Measurements from ENCODE around the gene SYNGR4.

GRCh38 chr19:48424694-48425219 is 60.6 kb downstream of the SYNGR4 start:
- TF ChIP-seq ZNF565 (CRISPR knock-in tag; conservative IDR thresholded peaks at IDR 0.05; ENCODE audit: low read depth) (no peak), SNAI2 (CRISPR knock-in tag; IDR thresholded peaks at IDR 0.05) (no peak), TCF4 (CRISPR knock-in tag; IDR thresholded peaks at IDR 0.05; ENCODE audit: borderline replicate concordance) (no peak), OSR1 (CRISPR knock-in tag; IDR thresholded peaks at IDR 0.05) (no peak), ZNF70 (CRISPR knock-in tag; IDR thresholded peaks at IDR 0.05) (no peak), ZC3H10 (CRISPR knock-in tag; IDR thresholded peaks at IDR 0.05) (no peak), PATZ1 (CRISPR knock-in tag; IDR thresholded peaks at IDR 0.05; ENCODE audit: borderline replicate concordance) (0 out of 2 replicates have a peak, but pooled peaks have one; percentile 56), ARNTL (CRISPR knock-in tag; IDR thresholded peaks at IDR 0.05; ENCODE audit: borderline replicate concordance, low read depth) (no peak), ISL1 (CRISPR knock-in tag; IDR thresholded peaks at IDR 0.05) (no peak), RARB (CRISPR knock-in tag; IDR thresholded peaks at IDR 0.05) (no peak), ZFP3 (CRISPR knock-in tag; IDR thresholded peaks at IDR 0.05) (no peak), ESRRG (CRISPR knock-in tag; IDR thresholded peaks at IDR 0.05) (no peak), ZNF8 (CRISPR knock-in tag; IDR thresholded peaks at IDR 0.05) (no peak), BACH2 (CRISPR knock-in tag; IDR thresholded peaks at IDR 0.05; ENCODE audit: borderline replicate concordance) (no peak)

All from SK-N-SH treated with all-trans-retinoic acid at 6 μM for 48 hours (cell line).